ENCODE measurements around the gene ZNF821.
"Not testable (repeated sequence)": the region's sequence is repeated elsewhere in the genome, so short reads cannot be mapped to it uniquely, and the experiment has no call there.

The ZNF821 gene, protein sequence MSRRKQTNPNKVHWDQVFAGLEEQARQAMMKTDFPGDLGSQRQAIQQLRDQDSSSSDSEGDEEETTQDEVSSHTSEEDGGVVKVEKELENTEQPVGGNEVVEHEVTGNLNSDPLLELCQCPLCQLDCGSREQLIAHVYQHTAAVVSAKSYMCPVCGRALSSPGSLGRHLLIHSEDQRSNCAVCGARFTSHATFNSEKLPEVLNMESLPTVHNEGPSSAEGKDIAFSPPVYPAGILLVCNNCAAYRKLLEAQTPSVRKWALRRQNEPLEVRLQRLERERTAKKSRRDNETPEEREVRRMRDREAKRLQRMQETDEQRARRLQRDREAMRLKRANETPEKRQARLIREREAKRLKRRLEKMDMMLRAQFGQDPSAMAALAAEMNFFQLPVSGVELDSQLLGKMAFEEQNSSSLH

DNA sequence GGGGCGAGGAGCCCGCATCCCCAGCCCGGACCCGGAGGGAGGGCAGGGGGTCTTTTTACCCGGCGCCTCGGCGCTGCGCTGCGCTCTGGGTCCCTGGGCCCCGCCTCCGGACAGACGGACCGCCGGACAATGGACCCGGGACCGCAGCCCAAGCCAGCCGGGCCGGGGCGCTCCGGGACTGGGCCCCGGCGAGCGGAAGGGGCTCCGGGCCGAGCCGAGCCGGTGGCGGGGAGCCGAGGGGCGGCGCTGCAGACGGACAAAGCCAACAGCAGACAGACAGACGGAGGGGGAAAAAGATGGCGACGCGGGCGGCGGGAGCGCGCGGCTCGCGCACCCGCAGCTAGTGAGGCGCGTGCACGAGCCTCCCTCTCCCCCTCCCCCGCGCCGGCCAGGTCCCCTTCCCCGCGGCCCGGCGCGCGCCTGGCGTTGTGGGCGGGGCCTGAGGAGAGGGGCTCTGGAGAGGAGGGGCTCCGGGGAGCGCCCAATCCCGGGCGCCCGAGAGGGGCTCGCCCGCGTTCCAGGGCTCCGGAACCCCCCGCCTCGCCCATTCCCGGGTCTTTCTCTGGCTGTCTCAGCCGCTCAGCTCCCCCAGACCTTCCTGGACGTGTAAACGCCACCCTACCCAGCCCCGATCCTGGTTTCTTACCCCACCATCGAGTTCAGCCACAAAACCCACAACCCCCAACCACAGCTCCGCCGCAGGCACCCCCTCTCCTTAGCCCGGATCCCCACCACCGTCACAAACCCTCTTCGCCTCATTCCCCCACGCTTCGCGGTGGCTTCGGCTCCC is at the start of gene ZNF821:
ZNF821 (minus strand) TSS at position 334 of the 790 bp plus-strand sequence. CDS start 4,236 bp downstream, outside the sequence.
- DNase-seq (ENCODE audit: low read depth): peak; percentile 58

DNA sequence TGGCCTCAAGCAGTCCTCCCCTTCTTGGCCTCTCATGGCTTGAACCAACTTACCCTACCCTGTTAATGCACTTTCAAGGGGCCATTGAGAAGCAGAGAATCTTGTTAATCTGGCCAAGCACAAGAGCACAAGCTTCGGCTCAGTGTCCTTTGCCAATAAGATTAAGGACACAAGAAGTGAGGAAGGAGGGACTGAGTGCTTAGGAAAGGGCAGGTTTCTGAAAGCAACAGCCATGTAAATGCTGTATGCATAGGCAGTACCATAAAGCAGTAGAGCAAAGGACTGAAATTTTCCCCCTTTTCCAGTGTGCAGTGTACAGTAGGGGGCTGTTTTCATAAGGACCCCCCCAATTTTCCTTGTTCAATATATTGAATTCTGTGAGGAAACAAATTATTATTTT is 49.0 kb upstream of the ZNF821 start:
- no peak for DNase-seq (ENCODE audit: low read depth)

DNA sequence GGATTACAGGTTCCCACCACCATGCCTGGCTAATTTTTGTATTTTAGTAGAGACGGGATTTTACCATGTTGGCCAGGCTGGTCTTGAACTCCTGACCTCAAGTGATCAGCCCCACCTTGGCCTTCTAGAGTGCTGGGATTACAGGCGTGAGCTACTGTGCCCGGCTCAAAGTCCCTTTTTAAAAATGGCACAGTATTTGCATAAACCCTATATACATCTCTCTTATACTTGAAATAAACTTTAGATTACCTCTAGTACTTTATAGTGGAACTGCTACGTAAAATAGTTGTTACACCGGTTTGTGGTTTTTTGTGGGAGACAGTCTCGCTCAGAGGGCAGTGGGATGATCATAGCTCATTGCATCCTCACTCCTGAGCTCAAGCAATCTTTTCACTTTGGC is 47.6 kb upstream of the ZNF821 start:
- no peak for DNase-seq (ENCODE audit: low read depth)

DNA sequence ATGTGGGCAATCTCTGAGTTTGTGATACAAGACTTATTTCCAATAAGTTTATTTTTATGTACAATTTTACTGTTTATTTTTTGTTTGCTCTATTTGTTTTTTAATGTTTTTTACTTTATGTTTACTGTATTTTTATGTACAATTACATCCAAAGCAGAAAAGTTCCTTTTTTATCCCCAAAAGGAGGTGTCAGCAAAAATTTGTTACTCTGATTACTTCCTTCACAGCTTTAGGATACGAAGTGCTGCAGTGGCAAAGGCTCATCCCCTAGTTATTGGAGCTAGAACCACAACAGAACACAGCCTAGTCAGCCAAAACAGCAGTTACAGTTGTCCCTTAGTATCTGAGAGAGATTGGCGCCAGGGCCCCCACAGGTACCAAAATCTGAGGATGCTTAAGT is 47.0 kb upstream of the ZNF821 start:
- DNase-seq (ENCODE audit: low read depth): no peak

DNA sequence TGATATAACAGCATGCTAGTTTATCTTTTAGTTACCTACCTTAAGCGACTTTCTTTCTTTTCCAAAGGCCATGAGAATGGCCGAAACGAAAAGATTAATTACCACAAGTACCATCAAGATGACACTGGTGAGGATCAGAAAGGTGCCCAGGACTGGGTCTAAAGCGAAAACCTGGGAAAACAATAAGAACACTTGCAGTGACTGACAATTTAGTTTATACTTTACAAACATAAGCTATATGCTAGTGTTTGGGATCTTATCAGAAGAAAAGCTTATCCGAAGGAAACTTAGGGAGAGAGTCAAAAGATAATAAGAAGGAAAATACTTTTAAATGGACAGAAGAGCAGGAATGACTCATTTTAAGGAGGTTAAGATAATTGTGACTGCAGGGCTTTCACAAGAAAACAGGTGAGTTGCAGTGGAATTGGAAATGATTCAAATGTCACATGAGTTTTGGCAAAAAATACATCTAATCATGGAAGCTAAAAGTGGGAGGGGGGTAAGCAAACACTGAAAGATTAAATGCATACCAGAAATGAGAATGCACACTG is 46.1 kb upstream of the ZNF821 start:
- no peak for DNase-seq (ENCODE audit: low read depth)

DNA sequence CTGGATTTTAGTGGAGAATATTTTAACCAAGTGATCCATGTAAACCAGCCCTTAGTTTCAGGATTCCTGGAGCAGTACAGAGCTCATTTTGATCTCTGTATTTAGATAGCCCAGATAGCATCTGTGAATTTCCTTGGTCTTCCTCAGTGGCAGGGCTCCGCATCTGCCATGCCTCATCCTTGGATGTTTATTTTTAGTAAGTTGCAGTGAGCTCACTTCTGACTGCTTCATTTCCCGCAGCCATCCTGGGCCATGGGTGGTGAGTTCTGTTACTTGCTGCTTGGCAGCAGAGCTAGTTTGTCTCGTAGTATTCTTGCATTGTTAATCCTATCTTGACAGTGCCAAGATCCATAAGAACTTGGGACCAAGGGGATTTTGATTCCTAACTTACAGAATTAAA is 45.1 kb upstream of the ZNF821 start:
- no peak for DNase-seq (ENCODE audit: low read depth)

DNA sequence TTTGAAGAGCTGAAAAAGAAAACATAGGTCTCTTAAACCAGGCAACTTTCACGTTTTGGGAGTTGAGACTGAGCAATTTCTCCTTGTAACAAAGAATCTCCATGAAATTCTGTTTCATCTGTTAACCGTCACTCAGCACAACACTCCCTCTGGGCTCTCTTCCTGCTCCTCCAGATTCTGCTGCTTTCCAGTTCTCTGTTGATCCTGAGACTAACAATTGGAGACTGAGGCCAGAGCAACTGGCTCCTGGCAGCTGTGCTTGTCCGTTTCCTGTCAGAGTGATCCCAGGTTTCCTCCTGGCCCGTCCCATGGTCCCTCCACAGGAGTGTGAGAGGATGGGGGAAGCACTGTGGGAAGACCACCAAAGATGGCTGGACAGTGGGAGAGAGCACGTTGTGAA is 43.8 kb upstream of the ZNF821 start:
- no peak for DNase-seq (ENCODE audit: low read depth)

DNA sequence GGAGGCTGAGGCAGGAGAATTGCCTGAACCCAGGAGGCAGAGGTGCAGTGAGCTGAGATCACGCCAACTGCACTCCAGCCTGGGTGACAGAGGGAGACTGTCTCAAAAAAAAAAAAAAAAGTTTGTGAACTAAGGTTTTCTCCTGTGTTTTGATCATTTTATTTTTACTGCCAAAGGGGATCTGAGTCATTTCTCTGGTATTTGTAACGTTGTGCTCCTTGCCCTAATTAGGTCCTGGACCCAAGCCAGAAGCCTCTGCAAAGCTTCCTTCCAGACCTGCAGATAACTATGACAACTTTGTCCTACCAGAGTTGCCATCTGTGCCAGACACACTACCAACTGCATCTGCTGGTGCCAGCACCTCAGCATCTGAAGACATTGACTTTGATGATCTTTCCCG is 43.4 kb upstream of the ZNF821 start:
- DNase-seq (ENCODE audit: low read depth): no peak

DNA sequence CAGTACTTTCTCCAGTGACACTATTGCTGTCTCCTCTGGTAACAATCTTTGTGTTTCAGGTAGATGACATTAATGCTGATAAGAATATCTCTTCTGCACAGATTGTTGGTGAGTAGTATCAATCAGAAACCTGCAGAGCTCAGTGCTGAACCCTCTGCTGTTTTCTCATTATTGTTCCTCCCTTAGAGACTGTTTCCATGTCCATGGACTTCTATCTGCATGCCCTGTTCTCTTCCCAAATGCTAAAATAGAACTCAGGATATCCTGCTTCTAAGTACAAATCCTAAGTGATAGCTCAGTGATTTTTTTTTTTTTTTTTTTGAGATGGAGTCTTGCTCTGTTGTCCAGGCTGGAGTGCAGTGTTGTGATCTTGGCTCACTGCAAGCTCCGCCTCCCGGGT is 40.7 kb upstream of the ZNF821 start:
- no peak for DNase-seq (ENCODE audit: low read depth)

DNA sequence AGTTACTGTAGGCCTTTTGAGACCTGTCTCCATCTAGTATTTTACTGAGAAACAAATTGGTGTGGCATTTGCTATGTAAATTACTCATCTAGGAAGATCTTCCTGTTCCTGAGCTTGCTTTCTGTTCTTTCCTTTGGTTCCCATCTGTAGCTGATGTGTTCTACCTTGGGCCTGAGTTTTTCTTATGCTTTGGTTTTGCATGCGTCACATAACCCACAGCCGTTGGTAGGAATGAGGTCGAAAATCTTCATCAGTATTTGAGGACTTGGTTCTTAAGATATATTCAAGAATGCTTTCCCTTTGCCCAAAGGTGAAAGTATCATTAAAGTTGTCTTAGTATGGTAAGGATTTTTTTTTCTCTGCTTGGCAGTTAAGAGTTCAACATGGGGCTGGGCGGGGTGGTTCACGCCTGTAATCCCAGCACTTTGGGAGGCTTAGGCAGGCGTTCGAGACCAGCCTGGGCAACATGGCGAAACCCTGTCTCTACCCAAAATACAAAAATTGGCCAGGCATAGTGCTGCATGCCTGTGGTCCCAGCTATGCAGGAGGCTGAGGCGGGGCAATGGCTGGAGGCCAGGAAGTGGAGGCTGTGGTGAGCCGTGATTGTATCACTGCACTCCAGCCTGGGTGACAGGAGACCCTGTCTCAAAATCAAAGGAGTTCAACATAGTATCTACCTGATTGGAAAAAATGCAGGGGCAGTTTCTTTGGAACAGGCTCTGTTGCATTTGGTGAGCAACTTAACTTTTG is 40.1 kb upstream of the ZNF821 start:
- DNase-seq (ENCODE audit: low read depth): no peak

DNA sequence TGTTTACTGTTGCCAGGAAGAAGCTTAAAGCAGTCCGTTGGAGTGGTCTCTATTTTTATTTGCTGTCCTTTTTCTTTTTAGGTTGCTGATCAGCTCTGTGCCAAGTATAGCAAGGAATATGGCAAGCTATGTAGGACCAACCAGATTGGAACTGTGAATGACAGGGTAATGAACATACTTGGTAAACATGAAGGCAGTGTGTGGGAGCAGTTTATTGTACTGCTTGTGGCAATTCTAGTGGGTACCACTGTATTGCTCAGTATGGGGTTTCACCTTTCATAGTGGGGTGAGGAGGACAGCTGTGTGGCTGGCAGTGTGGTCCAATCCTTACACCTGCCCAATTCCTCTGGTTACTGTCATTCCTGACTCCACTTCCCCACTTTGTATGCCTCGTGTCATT is 36.7 kb upstream of the ZNF821 start:
- no peak for DNase-seq (ENCODE audit: low read depth)

DNA sequence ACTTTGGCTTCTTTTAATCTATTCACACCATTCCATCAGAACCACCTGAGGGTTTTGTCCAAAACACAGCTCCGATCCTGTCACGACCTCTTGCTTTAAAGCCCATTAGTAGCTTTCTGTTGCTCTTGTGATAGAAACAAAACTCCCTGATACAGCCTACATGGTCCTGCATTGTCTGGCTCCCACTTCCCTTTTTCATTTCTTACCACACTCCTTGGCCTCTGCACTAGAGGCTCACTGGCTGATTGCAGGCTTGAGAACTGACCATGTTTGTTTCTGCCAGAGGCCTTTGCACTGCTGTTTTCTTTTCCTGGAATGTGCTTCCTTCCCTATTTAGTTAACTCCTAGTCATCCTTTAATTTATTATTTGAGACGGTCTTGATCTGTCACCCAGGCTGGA is 35.1 kb upstream of the ZNF821 start:
- DNase-seq (ENCODE audit: low read depth): no peak

DNA sequence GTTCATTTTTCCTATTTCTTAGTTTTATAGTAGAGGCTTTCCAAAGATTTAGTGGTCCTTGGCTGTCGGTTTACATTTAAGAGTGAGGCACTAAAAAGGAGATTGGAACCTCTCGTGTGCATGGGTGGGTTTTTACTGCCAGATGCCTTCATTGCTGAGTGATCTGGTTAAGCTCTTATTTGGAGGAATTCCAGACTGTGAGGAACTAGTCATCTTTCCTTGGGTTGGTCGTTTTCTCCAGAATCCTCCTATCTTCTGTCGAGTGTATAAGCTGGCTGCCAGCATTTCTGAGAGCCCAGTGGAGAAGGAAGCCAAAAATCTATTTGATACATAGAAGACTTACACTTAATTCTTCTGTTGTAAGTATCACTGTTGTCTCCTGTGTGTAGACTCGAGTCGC is 33.9 kb upstream of the ZNF821 start:
- DNase-seq (ENCODE audit: low read depth): no peak

DNA sequence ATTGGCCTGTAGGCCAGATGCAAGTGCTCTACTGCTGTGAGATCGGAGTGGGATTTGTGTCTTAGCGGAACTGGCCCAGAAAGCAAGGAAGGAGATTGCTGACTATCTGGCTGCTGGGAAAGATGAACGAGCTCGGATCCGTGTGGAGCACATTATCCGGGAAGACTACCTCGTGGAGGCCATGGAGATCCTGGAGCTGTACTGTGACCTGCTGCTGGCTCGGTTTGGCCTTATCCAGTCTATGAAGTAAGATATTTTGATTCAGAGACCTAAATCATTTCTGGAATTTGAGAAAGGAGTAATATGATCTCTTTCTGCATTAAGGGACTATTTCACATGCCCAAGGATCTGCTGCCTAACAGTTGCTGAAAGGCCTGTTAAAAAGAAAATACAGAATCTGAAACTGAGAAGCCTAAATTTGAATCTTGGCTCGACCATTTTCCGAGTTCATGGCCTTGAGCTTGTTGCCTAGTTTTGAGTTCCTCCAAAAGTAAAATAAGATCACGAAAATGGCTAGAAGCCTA is 32.5 kb upstream of the ZNF821 start:
- DNase-seq (ENCODE audit: low read depth): no peak

DNA sequence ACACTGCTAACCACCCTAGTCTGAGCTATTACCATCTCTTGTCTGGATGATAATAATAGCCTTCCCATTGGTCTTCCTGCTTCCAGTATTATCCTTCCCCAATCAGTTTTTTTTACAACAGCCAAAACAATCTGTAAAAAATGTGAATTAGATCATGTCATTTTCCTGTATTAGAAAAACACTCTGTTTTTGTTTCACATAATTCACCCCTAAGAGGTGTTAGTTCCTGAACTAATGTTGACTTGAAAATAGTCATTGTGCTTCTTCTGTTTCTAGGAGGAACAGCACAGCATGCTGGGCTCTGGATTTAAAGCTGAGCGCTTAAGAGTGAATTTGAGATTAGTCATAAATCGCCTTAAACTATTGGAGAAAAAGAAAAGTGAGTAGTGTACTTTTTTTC is 31.4 kb upstream of the ZNF821 start:
- no peak for DNase-seq (ENCODE audit: low read depth)

DNA sequence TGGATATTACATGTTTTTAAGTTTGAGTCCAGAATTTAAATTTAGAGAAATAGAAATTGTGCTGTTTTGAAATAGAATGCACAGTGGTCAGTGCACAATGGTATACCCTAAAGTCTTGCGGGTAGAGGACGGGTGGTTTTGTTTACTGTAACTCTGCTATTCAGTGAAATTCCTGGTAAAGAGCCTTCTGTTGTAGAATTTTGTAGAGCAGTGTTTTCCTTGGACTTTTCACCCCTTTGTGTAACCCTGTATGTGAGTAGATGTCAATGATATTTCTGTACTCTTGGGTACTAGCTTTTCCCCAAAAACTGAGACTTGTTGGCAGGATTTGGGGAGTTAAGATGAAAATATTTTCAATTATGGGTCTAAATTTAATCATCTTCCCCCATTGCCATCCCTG is 30.8 kb upstream of the ZNF821 start:
- no peak for DNase-seq (ENCODE audit: low read depth)

DNA sequence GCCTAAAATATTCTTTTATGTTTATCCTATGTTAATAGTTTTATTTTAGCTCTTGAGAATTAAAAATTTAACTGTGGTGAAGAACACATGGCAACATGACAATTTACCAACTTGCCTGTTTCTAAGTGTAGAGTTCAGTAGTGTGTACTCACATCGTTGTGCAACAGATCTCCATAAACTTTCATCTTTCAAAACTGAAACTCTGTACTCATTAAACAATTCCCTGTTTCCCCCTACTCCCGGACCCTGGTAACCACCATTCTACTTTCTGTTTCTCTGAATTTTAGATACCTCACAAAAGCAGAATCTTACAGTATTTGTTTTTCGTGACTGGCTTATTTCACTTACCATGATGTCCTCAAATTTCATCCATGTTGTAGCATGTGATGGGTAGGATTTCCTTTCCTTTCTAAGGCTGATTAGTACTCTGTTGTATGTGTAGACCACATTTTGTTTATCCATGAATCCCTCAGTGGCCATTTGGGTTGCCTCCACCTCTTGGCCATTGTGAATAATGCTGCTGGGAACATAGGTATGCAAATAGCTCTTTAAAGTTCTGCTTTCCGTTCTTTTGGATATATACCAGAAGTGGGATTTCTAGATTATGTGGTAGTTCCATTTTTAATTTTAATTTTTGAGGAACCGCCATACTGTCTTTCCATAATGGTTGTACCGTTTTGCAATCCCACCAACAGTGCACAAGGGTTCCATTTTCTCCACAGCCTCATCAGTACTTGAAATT is 28.7 kb upstream of the ZNF821 start:
- DNase-seq (ENCODE audit: low read depth): no peak

DNA sequence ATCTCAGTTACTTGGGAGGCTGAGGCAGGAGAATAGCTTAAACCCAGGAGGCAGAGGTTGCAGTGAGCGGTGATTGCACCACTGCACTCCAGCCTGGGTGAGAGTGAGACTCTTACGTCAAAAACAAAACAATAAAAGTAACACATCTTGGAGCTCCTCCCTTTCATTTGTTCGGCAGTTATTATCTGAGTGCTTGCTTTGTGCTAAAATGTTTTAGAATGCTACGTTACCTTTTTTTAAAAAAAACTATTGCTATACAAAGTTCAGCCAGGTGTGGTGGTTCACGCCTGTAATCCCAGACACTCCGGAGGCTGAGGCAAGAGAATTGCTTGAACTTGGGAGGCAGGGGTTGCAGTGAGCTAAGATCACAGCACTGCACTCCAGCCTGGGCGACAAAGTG is 27.1 kb upstream of the ZNF821 start:
- DNase-seq (ENCODE audit: low read depth): no peak

DNA sequence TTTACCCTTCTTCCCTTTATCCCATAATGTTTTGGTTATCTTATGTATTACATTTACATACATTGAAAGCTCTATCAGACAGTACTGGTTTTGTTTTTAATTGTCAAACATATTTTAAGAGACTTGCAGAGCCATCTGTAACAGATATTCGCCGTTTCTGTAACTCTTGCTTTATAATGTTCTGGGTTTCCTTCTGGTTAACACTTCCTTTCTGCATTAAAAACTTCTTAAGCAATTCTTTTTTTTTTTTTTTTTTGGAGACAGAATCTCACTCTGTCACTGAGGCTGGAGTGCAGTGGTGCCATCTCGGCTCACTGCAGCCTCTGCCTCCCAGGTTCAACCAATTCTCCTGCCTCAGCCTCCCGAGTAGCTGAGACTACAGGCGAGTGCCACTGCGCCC is 21.8 kb upstream of the ZNF821 start:
- not testable (repeated sequence) for DNase-seq (ENCODE audit: low read depth)

DNA sequence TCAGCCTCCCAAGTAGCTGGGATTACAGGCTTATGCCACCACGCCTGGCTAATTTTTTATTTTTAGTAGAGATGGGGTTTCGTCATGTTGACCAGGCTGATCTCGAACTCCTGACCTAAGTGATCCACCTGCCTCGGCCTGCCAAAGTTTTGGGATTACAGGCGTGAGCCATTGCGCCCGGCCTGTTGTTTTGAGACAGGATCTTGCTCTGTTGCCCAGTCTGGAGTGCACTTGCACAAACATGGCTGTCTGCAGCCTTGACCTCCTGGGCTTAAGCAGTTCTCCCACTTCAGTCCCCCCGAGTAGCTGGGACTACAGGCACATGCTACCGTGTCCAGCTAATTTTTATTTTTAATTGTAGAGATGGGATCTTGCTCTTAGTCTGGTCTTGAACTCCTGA is 20.3 kb upstream of the ZNF821 start:
- no peak for DNase-seq (ENCODE audit: low read depth)

DNA sequence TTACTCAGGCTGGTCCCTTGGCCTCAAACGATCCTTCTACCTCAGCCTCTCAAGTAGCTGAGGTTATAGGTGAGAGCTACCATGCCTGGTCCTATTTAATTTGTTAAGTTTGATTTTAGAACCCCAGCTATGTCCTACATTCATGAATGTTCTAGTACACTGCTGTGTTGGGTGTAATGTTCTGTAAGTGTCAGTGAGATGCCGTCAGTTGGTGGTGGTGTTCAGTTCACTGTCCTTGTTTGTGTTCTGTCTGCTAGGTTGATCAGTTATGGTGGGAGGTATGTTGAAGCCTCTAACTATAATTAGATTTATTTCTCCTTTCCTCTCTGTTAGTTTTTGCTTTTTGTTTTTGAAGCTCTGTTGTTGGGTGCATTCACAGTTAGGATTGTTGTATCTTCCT is 19.6 kb upstream of the ZNF821 start:
- DNase-seq (ENCODE audit: low read depth): no peak
